ENCODE results near the gene ADAMTS18.

ADAMTS18 gene

DNA sequence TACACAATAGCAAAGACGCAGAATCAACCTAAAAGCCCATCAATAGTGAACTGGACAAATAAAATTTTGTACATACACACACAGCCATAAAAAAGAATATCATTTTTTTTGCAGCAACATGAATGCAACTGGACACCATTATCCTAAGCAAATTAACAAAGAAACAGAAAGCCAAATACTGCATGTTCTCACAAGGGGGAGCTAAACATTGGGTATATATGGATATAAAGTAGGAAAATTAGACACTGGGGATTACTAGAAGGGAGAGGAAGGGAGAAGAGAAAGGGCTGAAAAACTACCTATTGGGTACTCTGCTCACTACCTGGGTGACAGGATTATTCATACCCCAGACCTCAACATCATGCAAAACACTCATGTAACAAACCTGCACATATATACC is 28.2 kb downstream of the ADAMTS18 start:
- Histone ChIP-seq H3K36me3 (ENCODE audit: insufficient read depth) (no peaks in the 10 kb centered on the region), H3K9ac (no peak overlapping the region), H3K79me2 (ENCODE audit: insufficient read depth, low read depth) (no peaks in the 10 kb centered on the region), H3K27me3 (ENCODE audit: insufficient read depth, low read depth) (peaks cover 75% of the 10 kb centered on the region), H3K4me3 (IDR thresholded peaks at IDR 0.05; ENCODE audit: insufficient read depth, low read depth, low read length) (no peak overlapping the region), H3K27ac (no peak overlapping the region), H2AFZ (ENCODE audit: low read depth) (no peak overlapping the region), H3K4me2 (no peak overlapping the region), H4K20me1 (ENCODE audit: insufficient read depth) (no peaks in the 10 kb centered on the region), H3K4me1 (ENCODE audit: low read depth, poor library complexity, severe bottlenecking) (peaks cover 20% of the 10 kb centered on the region)
- TF ChIP-seq, protein P1, sequence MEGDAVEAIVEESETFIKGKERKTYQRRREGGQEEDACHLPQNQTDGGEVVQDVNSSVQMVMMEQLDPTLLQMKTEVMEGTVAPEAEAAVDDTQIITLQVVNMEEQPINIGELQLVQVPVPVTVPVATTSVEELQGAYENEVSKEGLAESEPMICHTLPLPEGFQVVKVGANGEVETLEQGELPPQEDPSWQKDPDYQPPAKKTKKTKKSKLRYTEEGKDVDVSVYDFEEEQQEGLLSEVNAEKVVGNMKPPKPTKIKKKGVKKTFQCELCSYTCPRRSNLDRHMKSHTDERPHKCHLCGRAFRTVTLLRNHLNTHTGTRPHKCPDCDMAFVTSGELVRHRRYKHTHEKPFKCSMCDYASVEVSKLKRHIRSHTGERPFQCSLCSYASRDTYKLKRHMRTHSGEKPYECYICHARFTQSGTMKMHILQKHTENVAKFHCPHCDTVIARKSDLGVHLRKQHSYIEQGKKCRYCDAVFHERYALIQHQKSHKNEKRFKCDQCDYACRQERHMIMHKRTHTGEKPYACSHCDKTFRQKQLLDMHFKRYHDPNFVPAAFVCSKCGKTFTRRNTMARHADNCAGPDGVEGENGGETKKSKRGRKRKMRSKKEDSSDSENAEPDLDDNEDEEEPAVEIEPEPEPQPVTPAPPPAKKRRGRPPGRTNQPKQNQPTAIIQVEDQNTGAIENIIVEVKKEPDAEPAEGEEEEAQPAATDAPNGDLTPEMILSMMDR (conservative IDR thresholded peaks at IDR 0.05; ENCODE audit: low read depth, low read length) = peak; percentile 26; the same call in 1 of the 2 replicates

DNA sequence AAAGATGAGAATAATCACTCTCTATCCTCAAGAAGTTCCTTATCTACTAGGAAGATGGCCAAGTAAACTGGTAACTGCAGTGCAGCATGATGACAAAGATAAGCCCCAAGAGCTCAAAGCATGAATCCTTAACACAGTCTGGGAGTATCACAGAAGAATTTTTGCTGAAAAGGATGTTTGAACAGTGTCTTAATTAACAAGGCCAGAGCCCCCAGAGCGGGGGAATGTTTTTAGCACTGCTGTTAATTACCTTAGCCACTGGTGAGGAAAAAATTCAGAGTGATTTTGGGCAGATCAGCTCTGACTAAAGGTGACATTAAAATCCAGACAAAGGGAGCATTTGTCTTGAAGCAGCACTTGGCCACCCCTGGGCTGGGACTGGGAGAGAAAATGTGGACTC is 30.1 kb downstream of the ADAMTS18 start:
- Histone ChIP-seq H3K36me3 (ENCODE audit: insufficient read depth) (no peaks in the 10 kb centered on the region), H3K79me2 (ENCODE audit: insufficient read depth, low read depth) (no peaks in the 10 kb centered on the region), H4K20me1 (ENCODE audit: insufficient read depth) (no peaks in the 10 kb centered on the region), H2AFZ (ENCODE audit: low read depth) (no peak overlapping the region), H3K9ac (no peak overlapping the region), H3K4me2 (no peak overlapping the region), H3K4me3 (IDR thresholded peaks at IDR 0.05; ENCODE audit: insufficient read depth, low read depth, low read length) (no peak overlapping the region), H3K4me1 (ENCODE audit: low read depth, poor library complexity, severe bottlenecking) (peaks cover 20% of the 10 kb centered on the region), H3K27me3 (ENCODE audit: insufficient read depth, low read depth) (peaks cover 61% of the 10 kb centered on the region; the same call in 1 of the 2 replicates), H3K27ac (no peak overlapping the region)
- TF ChIP-seq, protein P1 (conservative IDR thresholded peaks at IDR 0.05; ENCODE audit: low read depth, low read length) = no peak

DNA sequence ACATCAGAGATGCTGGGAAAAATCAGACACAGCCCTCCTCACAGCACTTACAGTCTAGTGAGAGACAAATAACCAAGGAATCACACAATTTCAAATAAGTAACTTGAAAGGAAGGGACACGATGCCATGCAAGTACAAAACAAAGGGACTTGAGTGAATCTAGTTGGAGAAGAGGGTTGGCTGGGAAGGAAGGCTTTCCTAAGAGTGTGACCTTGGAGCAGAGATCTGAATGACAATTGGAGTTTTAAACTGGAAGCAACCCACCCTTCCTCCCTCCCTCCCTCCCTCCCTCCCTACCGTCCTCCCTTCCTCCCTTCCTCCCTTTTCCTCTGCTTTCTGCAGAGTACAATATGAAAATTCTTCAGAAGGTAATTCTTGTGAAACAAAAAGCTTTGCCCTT is 31.1 kb downstream of the ADAMTS18 start:
- Histone ChIP-seq H2AFZ (ENCODE audit: low read depth) (no peak overlapping the region), H3K27me3 (ENCODE audit: insufficient read depth, low read depth) (peaks cover 52% of the 10 kb centered on the region; the same call in 1 of the 2 replicates), H3K27ac (no peak overlapping the region), H3K9ac (no peak overlapping the region), H3K79me2 (ENCODE audit: insufficient read depth, low read depth) (no peaks in the 10 kb centered on the region), H3K4me2 (no peak overlapping the region), H3K4me3 (IDR thresholded peaks at IDR 0.05; ENCODE audit: insufficient read depth, low read depth, low read length) (no peak overlapping the region), H4K20me1 (ENCODE audit: insufficient read depth) (no peaks in the 10 kb centered on the region), H3K4me1 (ENCODE audit: low read depth, poor library complexity, severe bottlenecking) (peaks cover 10% of the 10 kb centered on the region), H3K36me3 (ENCODE audit: insufficient read depth) (no peaks in the 10 kb centered on the region)
- TF ChIP-seq, protein P1 (conservative IDR thresholded peaks at IDR 0.05; ENCODE audit: low read depth, low read length) = no peak

DNA sequence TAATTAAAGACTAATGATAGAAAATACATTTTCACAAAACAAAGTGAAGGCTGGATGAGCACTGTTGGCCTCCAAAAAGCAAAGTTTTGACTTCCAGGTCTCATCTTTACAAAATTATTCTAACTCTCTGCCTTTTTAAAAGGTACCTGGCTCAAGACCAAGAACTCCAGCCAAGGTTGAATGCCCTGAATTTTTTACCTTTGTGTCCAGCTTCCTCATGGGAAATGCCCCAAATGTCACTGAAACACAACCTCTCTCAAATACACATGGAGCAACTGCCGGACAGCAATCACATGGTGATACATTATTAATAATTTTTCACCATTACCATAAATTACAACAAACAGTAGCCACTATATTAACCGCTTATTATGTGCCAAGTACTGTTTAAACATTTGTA is 32.2 kb downstream of the ADAMTS18 start:
- peaks cover under 1% of the 10 kb centered on the region for H3K4me1 ChIP-seq (ENCODE audit: low read depth, poor library complexity, severe bottlenecking)
- H2AFZ ChIP-seq (ENCODE audit: low read depth) = no peak overlapping the region
- TF ChIP-seq, protein P1 (conservative IDR thresholded peaks at IDR 0.05; ENCODE audit: low read depth, low read length) = no peak
- no peak overlapping the region for H3K4me3 ChIP-seq (IDR thresholded peaks at IDR 0.05; ENCODE audit: insufficient read depth, low read depth, low read length)
- no peaks in the 10 kb centered on the region for H3K36me3 ChIP-seq (ENCODE audit: insufficient read depth)
- H3K27ac ChIP-seq = no peak overlapping the region
- peaks cover 44% of the 10 kb centered on the region; the same call in 1 of the 2 replicates for H3K27me3 ChIP-seq (ENCODE audit: insufficient read depth, low read depth)
- no peak overlapping the region for H3K9ac ChIP-seq
- H3K4me2 ChIP-seq = no peak overlapping the region
- no peaks in the 10 kb centered on the region for H3K79me2 ChIP-seq (ENCODE audit: insufficient read depth, low read depth)
- H4K20me1 ChIP-seq (ENCODE audit: insufficient read depth) = no peaks in the 10 kb centered on the region

Data from KMS-11 (cell line).